NCI-H82 treated with DMSO at 0.1 percent for 48 hours (cell line): ENCODE results near the gene MEIS1.
A peak's percentile ranks its signal among the peaks of the same experiment; 100 is the strongest.

Experiments
- DNase-seq: peaks from one replicate; lab custom pipeline; 2025; ENCODE audit not compliant: unreplicated experiment; lab: John Stamatoyannopoulos, UW

MEIS1 gene

GRCh38 chr2:66498289-66498975 is 63.5 kb downstream of the MEIS1 start:
- DNase-seq, result no peak

- DNase-seq, result no peak
Measured at GRCh38 chr2:66501267-66501666, 66.3 kb downstream of the MEIS1 start.

- DNase-seq, result no peak
Measured at GRCh38 chr2:66506265-66506664, 71.3 kb downstream of the MEIS1 start.

GRCh38 chr2:66507673-66508201 is 72.8 kb downstream of the MEIS1 start:
- no peak for DNase-seq

GRCh38 chr2:66508484-66509071 is 73.7 kb downstream of the MEIS1 start:
- no peak for DNase-seq

- no peak for DNase-seq
Measured at GRCh38 chr2:66509326-66509811, 74.4 kb downstream of the MEIS1 start.

GRCh38 chr2:66512626-66513025 is 77.7 kb downstream of the MEIS1 start:
- no peak for DNase-seq

GRCh38 chr2:66515743-66516142 is 80.8 kb downstream of the MEIS1 start:
- DNase-seq, result no peak

GRCh38 chr2:66516499-66516898 is 81.6 kb downstream of the MEIS1 start:
- DNase-seq, result no peak

GRCh38 chr2:66517772-66518171 is 82.8 kb downstream of the MEIS1 start:
- DNase-seq, result no peak

- no peak for DNase-seq
Measured at GRCh38 chr2:66519264-66519843, 84.4 kb downstream of the MEIS1 start.

GRCh38 chr2:66521291-66521922 is 86.5 kb downstream of the MEIS1 start:
- peak; percentile 9 for DNase-seq

- DNase-seq, result no peak
Measured at GRCh38 chr2:66522611-66523376, 87.9 kb downstream of the MEIS1 start.

GRCh38 chr2:66523377-66523969 is 88.5 kb downstream of the MEIS1 start:
- DNase-seq, result no peak

- no peak for DNase-seq
Measured at GRCh38 chr2:66523990-66524389, 89.1 kb downstream of the MEIS1 start.

GRCh38 chr2:66525606-66526005 is 90.7 kb downstream of the MEIS1 start:
- no peak for DNase-seq

GRCh38 chr2:66526180-66526579 is 91.3 kb downstream of the MEIS1 start:
- no peak for DNase-seq

- no peak for DNase-seq
Measured at GRCh38 chr2:66528974-66529724, 94.2 kb downstream of the MEIS1 start.

- DNase-seq, result no peak
Measured at GRCh38 chr2:66530651-66531050, 95.7 kb downstream of the MEIS1 start.

- DNase-seq, result no peak
Measured at GRCh38 chr2:66531155-66531554, 96.2 kb downstream of the MEIS1 start.
